GM12878 (cell line): ENCODE data around the gene AP4B1. TPM values are rescaled to one million over a fixed set of nuclear protein-coding genes. Genes with fewer than 3 reads are reported as not detected.

Experiments
- CREM ChIP-seq: IDR thresholded peaks from 2 replicates; pipeline ENCODE4 v1.6.1; 2014; ENCODE audit warnings: antibody characterized with exemption, low read depth
- GATAD2B ChIP-seq: fragments of 450-650 bp; conservative IDR thresholded peaks from 2 replicates; pipeline ENCODE4 v1.6.1; 2017; ENCODE audit warnings: low read depth, mild to moderate bottlenecking, moderate library complexity
- JUNB ChIP-seq: IDR thresholded peaks from 2 replicates; pipeline ENCODE4 v1.6.1; 2016; ENCODE audit warnings: antibody characterized with exemption, mild to moderate bottlenecking
- NR2C1 ChIP-seq: fragments of 450-650 bp; IDR thresholded peaks from 2 replicates; pipeline ENCODE4 v1.6.1; 2017; ENCODE audit warnings: antibody characterized with exemption, mild to moderate bottlenecking, moderate library complexity
- RB1 ChIP-seq: fragments of 450-650 bp; formaldehyde crosslinking; IDR thresholded peaks from 2 replicates; pipeline ENCODE4 v1.6.1; 2017; ENCODE audit warnings: mild to moderate bottlenecking, borderline replicate concordance
- SP1 ChIP-seq: IDR thresholded peaks from one replicate; pipeline ENCODE4 v1.6.1; 2011; ENCODE audit warnings: low read depth, low read length
- SREBF1 ChIP-seq: IDR thresholded peaks from 2 replicates; pipeline ENCODE4 v1.6.1; 2012; ENCODE audit warnings: mild to moderate bottlenecking, low read length
- SRF ChIP-seq, 2 experiments: IDR thresholded peaks; 2 replicates each; pipeline ENCODE4 v1.6.1; 2011; ENCODE audit warnings: low read depth in 2 of 2, low read length in 2 of 2, mild to moderate bottlenecking in 1 of 2, moderate library complexity in 1 of 2
- ZBED1 ChIP-seq: IDR thresholded peaks from 2 replicates; pipeline ENCODE4 v1.6.1; 2016; ENCODE audit warnings: borderline replicate concordance
- ZNF207 ChIP-seq: fragments of 450-650 bp; IDR thresholded peaks from 2 replicates; pipeline ENCODE4 v1.6.1; 2014; ENCODE audit warnings: antibody characterized with exemption, mild to moderate bottlenecking, borderline replicate concordance
- ZNF24 ChIP-seq: fragments of 450-650 bp; IDR thresholded peaks from 2 replicates; pipeline ENCODE4 v1.6.1; 2017; ENCODE audit warnings: antibody characterized with exemption, mild to moderate bottlenecking
- ZNF384 ChIP-seq: IDR thresholded peaks from 2 replicates; pipeline ENCODE4 v1.6.1; 2012; ENCODE audit warnings: low read depth, mild to moderate bottlenecking, low read length, improper control_type of control experiment, borderline replicate concordance
- polyA plus RNA-seq, 11 experiments: library from polyadenylated mRNA; depleted of rRNA in 4 of 11; unstranded in 6 of 11; stranded (reverse) in 5 of 11; fragments of >200 nt; fragmentation: Nextera tagmentation in 4 of 11; fragmentation: Illumina TruSeq in 1 of 11; extraction: Ambion mirVana in 4 of 11; extraction: Trizol in 1 of 11; gene quantifications; 1 replicate in 1 of 11; 2 replicates in 10 of 11; pipeline versions ENCODE4 v1.2.1 to v1.2.3, GENCODE V29; 2011 to 2016; ENCODE audit warnings: inconsistent platforms in 2 of 11, missing spikeins in 2 of 11, low read depth in 1 of 11
- total RNA-seq, 4 experiments: library from RNA; depleted of rRNA in 3 of 4; stranded (reverse); fragments of >200 nt in 3 of 4; fragmentation: Illumina TruSeq in 1 of 4; extraction: Trizol in 1 of 4; gene quantifications; 2 replicates each; pipeline versions ENCODE4 v1.2.1 to v1.2.3, GENCODE V29; 2013 to 2021
- TF ChIP-seq, protein P1 (sequence below): IDR thresholded peaks from 2 replicates; pipeline ENCODE4 v1.6.1; 2012; ENCODE audit warnings: low read depth, low read length, improper control_type of control experiment
- TF ChIP-seq, protein P2 (sequence below): fragments of 450-650 bp; IDR thresholded peaks from 2 replicates; pipeline ENCODE4 v1.6.1; 2017; ENCODE audit warnings: low read depth, mild to moderate bottlenecking, moderate library complexity
- TF ChIP-seq, protein P3 (sequence below), 3 experiments: IDR thresholded peaks in 2 of 3; conservative IDR thresholded peaks in 1 of 3; 2 replicates each; pipeline ENCODE4 v1.5.1; 2011; ENCODE audit warnings: low read depth in 3 of 3, low read length in 3 of 3, mild to moderate bottlenecking in 3 of 3, control low read depth in 2 of 3, moderate library complexity in 2 of 3, inconsistent platforms in 1 of 3, mixed read lengths in 1 of 3; ENCODE audit not compliant: control insufficient read depth in 2 of 3, insufficient read depth in 1 of 3; ENCODE audit errors: extremely low read depth in 1 of 3
- TF ChIP-seq, protein P4 (sequence below): IDR thresholded peaks from 2 replicates; pipeline ENCODE4 v1.6.1; 2012; ENCODE audit warnings: improper control_type of control experiment, low read depth, low read length; ENCODE audit not compliant: insufficient replicate concordance
- TF ChIP-seq, protein P5 (sequence below): fragments of 450-650 bp; IDR thresholded peaks from 2 replicates; pipeline ENCODE4 v1.6.1; 2016; ENCODE audit warnings: mild to moderate bottlenecking

The AP4B1 gene
- total and polyA plus RNA-seq, 10 of the 15 experiments (the other 5 are each of a cell fraction or from before 2014, with no cell fraction given) = 27.2 to 61.0 (median 33.0) TPM

DNA sequence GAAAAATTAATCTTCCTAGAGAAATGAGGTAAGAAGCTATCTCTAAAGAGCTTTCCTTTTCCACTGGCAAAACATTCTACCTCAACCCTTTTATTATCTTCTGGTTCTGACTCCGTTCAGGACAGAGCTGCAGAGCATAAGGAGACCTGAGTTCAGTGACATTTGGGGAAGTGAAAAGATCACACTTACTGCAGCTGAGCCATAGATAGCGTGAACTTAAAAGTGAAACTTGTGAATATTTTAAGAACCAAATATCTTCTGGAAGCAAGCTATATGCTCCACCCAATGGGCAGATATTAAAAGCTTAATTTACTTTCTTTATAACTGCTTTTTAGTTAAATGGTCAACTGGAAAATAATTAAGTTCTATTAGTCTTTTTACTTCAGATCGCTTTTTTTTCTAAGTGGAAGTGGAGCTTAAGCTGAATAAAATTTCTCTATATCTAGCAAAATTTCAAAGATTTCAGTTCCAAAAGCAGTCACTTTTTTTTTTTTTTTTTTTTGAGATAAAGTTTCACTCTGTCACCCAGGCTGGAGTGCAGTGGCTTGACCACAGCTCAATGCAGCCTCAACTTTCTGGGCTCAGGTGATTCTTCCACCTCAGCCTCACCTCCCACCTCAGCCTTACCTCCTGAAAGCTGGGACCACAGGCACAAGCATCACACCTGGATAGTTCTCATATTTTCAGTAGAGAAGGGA lies 45.0 kb downstream of the AP4B1 start (continued):
- no peak for TF ChIP-seq GATAD2B
- peak; percentile 59 for TF ChIP-seq JUNB
- TF ChIP-seq ZNF384 = peak; percentile 86
- TF ChIP-seq, protein P1, sequence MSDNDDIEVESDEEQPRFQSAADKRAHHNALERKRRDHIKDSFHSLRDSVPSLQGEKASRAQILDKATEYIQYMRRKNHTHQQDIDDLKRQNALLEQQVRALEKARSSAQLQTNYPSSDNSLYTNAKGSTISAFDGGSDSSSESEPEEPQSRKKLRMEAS = no peak
- TF ChIP-seq SREBF1 = no peak
- TF ChIP-seq ZNF207 = no peak
- TF ChIP-seq ZNF24 = no peak
- peak; percentile 22 for TF ChIP-seq SP1
- TF ChIP-seq, protein P2, sequence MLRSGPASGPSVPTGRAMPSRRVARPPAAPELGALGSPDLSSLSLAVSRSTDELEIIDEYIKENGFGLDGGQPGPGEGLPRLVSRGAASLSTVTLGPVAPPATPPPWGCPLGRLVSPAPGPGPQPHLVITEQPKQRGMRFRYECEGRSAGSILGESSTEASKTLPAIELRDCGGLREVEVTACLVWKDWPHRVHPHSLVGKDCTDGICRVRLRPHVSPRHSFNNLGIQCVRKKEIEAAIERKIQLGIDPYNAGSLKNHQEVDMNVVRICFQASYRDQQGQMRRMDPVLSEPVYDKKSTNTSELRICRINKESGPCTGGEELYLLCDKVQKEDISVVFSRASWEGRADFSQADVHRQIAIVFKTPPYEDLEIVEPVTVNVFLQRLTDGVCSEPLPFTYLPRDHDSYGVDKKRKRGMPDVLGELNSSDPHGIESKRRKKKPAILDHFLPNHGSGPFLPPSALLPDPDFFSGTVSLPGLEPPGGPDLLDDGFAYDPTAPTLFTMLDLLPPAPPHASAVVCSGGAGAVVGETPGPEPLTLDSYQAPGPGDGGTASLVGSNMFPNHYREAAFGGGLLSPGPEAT = peak; percentile 85; the same call in 1 of the 2 replicates
- TF ChIP-seq, protein P3, sequence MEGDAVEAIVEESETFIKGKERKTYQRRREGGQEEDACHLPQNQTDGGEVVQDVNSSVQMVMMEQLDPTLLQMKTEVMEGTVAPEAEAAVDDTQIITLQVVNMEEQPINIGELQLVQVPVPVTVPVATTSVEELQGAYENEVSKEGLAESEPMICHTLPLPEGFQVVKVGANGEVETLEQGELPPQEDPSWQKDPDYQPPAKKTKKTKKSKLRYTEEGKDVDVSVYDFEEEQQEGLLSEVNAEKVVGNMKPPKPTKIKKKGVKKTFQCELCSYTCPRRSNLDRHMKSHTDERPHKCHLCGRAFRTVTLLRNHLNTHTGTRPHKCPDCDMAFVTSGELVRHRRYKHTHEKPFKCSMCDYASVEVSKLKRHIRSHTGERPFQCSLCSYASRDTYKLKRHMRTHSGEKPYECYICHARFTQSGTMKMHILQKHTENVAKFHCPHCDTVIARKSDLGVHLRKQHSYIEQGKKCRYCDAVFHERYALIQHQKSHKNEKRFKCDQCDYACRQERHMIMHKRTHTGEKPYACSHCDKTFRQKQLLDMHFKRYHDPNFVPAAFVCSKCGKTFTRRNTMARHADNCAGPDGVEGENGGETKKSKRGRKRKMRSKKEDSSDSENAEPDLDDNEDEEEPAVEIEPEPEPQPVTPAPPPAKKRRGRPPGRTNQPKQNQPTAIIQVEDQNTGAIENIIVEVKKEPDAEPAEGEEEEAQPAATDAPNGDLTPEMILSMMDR (IDR thresholded peaks at IDR 0.05 in 2 of 3, conservative IDR thresholded peaks at IDR 0.05 in 1 of 3; ENCODE audit: control insufficient read depth in 2 of 3, extremely low read depth in 1 of 3, insufficient read depth in 1 of 3, low read depth in 3 of 3, low read length in 3 of 3) = no peak; a peak in 1 of 6 replicates
- TF ChIP-seq ZBED1 = no peak
- no peak for TF ChIP-seq RB1
- TF ChIP-seq, protein P4, sequence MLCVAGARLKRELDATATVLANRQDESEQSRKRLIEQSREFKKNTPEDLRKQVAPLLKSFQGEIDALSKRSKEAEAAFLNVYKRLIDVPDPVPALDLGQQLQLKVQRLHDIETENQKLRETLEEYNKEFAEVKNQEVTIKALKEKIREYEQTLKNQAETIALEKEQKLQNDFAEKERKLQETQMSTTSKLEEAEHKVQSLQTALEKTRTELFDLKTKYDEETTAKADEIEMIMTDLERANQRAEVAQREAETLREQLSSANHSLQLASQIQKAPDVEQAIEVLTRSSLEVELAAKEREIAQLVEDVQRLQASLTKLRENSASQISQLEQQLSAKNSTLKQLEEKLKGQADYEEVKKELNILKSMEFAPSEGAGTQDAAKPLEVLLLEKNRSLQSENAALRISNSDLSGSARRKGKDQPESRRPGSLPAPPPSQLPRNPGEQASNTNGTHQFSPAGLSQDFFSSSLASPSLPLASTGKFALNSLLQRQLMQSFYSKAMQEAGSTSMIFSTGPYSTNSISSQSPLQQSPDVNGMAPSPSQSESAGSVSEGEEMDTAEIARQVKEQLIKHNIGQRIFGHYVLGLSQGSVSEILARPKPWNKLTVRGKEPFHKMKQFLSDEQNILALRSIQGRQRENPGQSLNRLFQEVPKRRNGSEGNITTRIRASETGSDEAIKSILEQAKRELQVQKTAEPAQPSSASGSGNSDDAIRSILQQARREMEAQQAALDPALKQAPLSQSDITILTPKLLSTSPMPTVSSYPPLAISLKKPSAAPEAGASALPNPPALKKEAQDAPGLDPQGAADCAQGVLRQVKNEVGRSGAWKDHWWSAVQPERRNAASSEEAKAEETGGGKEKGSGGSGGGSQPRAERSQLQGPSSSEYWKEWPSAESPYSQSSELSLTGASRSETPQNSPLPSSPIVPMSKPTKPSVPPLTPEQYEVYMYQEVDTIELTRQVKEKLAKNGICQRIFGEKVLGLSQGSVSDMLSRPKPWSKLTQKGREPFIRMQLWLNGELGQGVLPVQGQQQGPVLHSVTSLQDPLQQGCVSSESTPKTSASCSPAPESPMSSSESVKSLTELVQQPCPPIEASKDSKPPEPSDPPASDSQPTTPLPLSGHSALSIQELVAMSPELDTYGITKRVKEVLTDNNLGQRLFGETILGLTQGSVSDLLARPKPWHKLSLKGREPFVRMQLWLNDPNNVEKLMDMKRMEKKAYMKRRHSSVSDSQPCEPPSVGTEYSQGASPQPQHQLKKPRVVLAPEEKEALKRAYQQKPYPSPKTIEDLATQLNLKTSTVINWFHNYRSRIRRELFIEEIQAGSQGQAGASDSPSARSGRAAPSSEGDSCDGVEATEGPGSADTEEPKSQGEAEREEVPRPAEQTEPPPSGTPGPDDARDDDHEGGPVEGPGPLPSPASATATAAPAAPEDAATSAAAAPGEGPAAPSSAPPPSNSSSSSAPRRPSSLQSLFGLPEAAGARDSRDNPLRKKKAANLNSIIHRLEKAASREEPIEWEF = no peak
- no peak for TF ChIP-seq NR2C1
- TF ChIP-seq SRF (IDR thresholded peaks at IDR 0.05; ENCODE audit: low read depth in 2 of 2, low read length in 2 of 2) = 0 out of 4 replicates have a peak, but pooled peaks of 1 of the 2 experiments have one; percentile 33
- TF ChIP-seq, protein P5, sequence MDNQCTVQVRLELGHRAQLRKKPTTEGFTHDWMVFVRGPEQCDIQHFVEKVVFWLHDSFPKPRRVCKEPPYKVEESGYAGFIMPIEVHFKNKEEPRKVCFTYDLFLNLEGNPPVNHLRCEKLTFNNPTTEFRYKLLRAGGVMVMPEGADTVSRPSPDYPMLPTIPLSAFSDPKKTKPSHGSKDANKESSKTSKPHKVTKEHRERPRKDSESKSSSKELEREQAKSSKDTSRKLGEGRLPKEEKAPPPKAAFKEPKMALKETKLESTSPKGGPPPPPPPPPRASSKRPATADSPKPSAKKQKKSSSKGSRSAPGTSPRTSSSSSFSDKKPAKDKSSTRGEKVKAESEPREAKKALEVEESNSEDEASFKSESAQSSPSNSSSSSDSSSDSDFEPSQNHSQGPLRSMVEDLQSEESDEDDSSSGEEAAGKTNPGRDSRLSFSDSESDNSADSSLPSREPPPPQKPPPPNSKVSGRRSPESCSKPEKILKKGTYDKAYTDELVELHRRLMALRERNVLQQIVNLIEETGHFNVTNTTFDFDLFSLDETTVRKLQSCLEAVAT = 0 out of 2 replicates have a peak, but pooled peaks have one; percentile 37
- peak; percentile 56; the same call in 1 of the 2 replicates for TF ChIP-seq CREM
